ENCODE data around the gene GFAP.

The GFAP gene

DNA sequence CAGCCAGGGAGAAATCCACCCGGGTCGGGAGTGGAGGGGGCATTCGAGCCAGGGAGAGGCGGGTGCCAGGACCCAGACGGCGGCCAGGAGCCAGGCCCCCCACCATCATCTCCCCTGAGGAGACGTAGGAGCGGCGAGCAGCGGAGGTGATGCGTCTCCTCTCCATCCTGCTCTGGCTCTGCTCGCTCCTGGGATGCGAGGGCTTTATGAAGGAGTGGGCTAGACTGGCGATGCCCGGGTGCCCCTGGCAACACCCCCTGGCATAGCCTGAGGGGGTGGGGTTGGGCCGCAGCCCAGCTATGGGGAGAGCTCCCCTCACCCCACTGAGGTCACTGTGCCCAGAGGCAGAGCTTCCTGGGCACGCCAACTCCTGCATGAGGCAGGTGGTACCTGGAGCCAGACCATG, at the start of gene GFAP:
GFAP (minus strand) TSS at position 180 of the 406 bp plus-strand sequence; CDS start at position 166, 14 bp downstream.
- no peak for TF ChIP-seq GATA2 (IDR thresholded peaks at IDR 0.05; ENCODE audit: low read depth, low read length)
- no peak for TF ChIP-seq GATA3 (IDR thresholded peaks at IDR 0.05; ENCODE audit: low read depth, low read length)

DNA sequence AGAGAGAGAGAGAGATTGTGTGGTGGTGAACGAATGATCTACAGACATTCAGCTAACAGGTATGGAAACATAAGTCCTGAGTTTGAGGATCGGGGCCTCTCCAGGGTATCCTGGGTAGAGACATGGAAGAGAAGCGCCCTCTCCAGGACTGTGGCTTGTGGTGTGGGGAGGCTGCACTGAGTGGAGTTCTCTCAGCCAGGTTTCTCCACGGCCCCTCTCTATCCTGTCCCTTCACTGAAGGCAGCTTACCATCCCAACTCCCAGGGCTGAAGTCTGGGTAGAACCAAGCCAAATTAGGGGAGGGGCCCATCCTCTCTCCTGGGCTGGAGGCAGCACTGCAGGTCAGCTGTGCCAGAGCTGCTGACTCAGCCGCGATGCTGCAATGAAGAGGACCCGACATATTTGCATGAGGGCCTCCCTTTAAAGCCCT, 46.6 kb upstream of the GFAP start:
- TF ChIP-seq GATA3 (IDR thresholded peaks at IDR 0.05; ENCODE audit: low read depth, low read length) (no peak), GATA2 (IDR thresholded peaks at IDR 0.05; ENCODE audit: low read depth, low read length) (no peak)

DNA sequence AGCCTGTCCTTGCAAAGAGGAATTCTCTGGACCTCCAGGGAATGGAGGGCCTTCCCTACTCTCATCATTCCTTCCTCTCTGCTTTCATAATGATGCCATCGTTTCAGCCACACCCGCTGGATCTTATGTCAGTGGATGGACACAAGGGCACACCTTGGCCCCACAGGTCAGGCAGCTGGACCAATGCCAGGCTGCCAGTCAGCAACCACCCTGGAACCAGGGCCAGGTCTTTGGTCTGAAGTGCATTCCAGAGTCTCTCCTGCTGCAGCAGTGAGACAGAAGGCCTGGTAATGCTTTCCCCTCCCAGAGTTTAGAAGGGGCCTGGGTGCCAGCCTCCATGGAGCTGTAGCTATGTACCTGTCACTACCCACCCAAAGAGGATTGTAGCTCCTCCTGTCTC, 45.4 kb upstream of the GFAP start:
- no peak for TF ChIP-seq GATA2 (IDR thresholded peaks at IDR 0.05; ENCODE audit: low read depth, low read length)
- no peak for TF ChIP-seq GATA3 (IDR thresholded peaks at IDR 0.05; ENCODE audit: low read depth, low read length)

DNA sequence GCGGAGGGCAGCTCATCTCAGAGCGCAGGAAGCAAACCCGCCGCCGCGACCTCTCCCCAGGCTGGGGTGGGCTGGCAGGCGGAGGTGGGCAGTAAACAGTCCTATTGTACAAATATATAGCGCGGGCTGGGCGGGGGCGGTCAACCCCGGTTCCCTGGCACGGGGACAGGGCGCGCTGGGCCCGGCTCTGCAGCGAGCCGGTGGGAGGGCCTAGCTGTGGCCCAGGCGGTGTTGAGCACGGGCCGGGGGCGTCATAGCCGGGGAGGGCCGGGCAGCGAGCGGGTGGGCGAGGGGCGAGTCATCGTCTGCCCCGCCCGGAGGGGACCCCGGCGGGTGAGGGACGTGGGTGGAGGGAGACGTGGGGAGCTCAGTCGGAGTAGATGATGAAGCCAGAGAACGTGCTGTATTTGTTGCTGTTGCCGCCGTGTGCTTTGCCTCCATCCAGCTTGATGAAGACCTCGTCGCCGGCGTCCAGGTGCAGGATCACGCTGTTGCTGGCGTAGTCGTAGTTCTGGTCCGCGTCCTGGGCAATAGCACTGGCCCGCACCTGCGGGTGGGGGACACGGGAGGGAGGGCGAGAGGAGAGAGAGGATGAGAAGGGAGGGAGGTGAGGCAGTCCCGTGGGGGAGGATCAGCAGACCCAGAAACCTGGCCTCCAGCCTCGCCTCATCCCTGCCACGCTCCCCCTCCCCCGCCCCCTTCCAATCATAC, 44.7 kb upstream of the GFAP start:
- TF ChIP-seq GATA3 (IDR thresholded peaks at IDR 0.05; ENCODE audit: low read depth, low read length) (no peak), GATA2 (IDR thresholded peaks at IDR 0.05; ENCODE audit: low read depth, low read length) (no peak)

DNA sequence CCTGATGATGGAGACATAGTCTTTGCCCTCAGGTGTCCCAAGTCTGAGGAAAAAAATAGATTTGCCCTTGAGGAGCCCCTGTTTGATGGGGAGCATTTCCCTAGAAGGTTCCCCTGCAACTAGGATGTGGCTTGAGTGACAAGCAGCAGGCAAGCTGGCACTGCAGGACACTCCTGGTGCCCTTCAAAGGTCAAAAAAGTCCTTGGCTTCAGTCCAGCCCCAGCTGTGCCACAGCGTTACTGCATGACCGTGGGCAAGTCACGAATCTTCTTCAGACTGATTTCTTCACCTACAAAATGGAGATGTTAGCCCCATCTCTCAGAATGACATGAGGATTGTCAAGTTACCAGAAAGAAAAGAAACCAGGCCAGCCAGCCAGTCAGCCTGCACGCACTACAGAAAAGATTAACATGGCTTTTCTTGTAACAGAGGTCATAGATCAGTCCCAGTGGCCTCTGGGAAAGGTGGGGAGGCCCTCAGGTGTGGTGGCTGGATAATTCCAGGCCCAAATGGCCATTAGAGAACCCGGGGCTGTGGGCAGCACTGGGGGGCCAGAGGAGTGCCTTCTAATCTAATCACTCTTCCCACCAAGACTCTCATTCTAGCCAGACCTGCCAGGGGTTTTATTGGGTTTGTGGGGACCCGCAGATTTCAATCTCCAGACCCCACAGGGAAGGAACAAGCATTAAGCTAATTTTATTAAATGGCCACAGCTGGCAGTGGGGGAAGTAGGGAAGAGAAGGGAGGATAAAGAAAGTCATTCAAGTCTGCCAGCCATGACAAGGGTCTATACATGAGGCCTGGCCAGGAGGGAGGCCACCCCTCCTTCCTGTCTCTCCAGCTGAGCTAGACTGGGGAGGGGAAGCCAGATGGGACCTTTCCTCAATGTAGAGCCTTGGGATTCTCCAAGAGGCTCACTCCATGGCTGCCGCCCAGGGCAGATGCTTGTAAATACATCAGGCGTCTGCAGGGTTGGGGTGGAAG, 42.0 kb upstream of the GFAP start:
- TF ChIP-seq GATA3 (IDR thresholded peaks at IDR 0.05; ENCODE audit: low read depth, low read length), result no peak; the same call in 1 of the 2 replicates
- peak; percentile 94 for TF ChIP-seq GATA2 (IDR thresholded peaks at IDR 0.05; ENCODE audit: low read depth, low read length)

DNA sequence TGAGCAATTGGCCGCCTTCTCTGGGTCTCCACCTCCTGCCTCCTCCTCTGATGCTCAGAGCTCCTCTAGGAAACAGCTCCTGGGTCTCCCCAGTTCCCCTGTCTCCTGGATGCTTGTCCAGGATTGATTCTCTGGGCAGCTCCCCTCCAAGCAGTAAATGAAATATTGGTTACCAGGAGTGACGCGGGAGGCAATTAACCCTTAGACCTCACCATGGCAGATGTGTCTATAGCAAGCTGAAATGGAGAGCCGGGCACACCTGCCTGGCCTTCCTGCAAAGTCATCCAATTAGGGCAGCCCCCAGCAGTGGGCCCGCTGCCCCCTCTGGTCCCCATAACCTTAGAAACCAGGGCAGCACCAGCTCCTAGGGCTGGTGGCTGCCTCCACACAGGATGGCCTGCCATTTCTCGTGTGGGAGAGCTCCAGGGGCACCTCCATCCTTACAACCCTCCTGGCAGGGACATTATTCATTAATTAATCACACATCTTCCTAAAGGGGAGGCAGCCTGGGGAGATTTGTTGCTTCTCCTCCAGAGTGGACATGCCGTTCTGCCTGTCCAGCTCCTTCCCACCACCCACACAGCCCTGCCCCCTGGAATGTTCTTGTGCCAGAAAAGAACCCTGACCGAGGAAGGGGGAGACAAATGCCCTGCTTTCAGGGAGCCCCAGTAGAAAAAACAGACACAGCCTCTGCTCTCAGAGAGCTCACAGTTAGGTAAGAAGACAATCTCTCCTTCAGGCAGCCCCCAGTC, 40.5 kb upstream of the GFAP start:
- TF ChIP-seq GATA3 (IDR thresholded peaks at IDR 0.05; ENCODE audit: low read depth, low read length), result no peak
- TF ChIP-seq GATA2 (IDR thresholded peaks at IDR 0.05; ENCODE audit: low read depth, low read length), result no peak

DNA sequence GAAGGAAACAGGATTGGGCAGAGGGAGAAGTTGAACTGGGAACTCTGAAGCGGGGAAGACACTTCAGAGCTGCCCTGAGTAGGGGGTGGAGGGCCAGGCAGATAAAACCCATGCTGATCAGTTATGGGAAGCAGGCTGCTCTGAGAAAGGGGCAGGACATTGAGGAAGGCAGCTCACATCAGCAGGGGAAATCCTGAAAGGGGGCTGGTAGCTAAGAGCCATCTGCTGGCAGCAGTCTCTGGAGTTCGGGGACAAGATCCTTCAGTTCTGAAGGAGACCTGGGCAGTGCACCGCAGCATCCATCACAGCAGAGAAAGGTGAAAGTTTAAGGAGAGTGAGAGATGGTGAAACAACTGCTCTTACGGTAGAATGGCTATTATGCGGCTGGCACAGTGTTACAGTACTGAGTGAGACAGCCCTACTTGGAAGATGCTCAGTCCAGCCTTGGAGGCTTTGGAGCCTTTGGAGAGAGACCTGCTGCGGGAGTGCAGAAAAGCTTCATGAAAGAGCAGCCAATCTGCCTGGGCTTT, 37.7 kb upstream of the GFAP start:
- no peak for TF ChIP-seq GATA2 (IDR thresholded peaks at IDR 0.05; ENCODE audit: low read depth, low read length)
- no peak for TF ChIP-seq GATA3 (IDR thresholded peaks at IDR 0.05; ENCODE audit: low read depth, low read length)

DNA sequence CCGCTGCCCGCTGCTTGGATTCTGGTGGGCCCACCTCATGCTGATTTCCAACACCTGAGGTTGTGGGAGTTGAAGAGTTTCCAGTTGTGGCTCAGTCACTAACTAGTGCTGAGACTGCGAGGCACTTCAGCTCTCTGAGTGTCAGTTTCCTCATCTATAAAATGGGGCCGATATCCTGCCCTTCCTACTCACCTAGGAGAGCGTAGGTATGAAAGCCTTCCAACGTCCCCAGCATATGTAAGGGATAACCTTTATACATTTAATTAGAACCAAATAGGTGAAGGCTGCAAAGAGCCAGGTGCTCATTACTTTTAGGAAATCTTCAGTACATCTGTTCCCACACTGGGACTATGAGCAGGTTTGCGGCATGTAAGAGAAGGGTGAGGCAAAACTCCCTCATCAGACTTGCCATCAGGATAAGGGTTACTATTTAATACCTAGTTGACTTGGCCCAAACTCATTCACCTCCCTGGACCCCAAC, 33.1 kb upstream of the GFAP start:
- TF ChIP-seq GATA2 (IDR thresholded peaks at IDR 0.05; ENCODE audit: low read depth, low read length) (no peak), GATA3 (IDR thresholded peaks at IDR 0.05; ENCODE audit: low read depth, low read length) (no peak)

DNA sequence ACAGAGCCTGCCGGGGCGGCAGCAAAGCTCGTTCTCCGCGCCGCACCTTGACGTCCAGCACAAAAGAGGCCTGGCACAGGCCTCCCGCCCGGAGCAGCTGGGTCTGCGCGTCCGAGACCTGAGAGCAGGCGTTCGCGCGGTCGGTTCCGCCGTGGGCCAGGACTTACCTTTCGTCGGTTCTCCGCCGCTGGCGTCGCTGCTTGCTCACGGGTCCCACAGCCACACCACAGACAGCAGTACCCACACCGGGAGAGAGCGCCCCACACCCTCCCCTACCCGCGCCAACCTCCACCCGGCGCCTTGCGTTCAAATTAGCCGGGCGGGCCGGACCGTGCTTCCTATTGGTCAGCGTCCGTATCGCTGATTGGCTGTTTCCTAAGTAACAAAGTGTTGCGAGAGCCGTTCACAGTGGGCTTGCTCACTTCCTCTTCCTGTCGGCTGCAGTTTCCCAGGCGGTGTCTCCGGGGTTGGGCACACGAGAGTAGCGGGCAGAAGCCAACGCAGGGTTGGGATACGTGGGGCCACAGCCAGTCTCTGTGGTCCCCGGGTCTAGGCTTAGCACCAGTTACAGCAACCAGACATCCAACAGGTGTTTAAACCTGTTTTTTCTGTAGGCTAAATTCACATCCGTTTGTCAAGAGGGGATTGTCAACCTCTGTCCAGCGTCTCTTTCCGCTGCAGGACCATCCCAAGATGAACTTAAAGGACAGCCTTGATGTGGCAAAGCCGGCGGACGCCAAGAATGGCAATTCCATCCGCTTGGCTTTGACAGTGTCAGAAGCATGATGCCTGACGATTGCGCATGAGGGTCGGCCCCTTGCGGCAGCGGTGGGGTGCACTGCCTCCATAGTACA, 32.4 kb upstream of the GFAP start, which contains the start of gene KIF18B:
KIF18B (minus strand) TSS at position 313 of the 854 bp plus-strand sequence. CDS start 11,429 bp downstream, outside the sequence.
- TF ChIP-seq GATA3 (IDR thresholded peaks at IDR 0.05; ENCODE audit: low read depth, low read length) (no peak), GATA2 (IDR thresholded peaks at IDR 0.05; ENCODE audit: low read depth, low read length) (no peak)

DNA sequence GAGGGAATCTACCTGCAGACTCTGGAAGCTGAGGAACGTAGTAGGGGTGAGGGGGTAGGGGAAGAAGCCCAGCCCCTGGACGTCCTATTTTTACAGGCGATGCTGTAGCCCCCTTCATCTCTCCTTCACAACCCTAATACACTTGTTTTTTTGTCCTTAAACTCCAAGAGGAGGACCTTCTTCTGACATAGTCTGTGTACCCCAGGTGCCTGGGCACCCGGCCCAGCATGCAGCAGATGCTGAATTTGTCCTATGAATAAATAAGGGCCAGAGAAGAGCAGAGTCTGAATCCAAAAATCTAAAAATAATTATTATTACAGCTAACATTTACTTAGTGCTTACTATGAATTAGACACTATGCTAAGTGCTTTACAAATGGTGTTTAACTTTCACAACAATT, 27.2 kb upstream of the GFAP start:
- TF ChIP-seq GATA3 (IDR thresholded peaks at IDR 0.05; ENCODE audit: low read depth, low read length) (no peak), GATA2 (IDR thresholded peaks at IDR 0.05; ENCODE audit: low read depth, low read length) (no peak)

DNA sequence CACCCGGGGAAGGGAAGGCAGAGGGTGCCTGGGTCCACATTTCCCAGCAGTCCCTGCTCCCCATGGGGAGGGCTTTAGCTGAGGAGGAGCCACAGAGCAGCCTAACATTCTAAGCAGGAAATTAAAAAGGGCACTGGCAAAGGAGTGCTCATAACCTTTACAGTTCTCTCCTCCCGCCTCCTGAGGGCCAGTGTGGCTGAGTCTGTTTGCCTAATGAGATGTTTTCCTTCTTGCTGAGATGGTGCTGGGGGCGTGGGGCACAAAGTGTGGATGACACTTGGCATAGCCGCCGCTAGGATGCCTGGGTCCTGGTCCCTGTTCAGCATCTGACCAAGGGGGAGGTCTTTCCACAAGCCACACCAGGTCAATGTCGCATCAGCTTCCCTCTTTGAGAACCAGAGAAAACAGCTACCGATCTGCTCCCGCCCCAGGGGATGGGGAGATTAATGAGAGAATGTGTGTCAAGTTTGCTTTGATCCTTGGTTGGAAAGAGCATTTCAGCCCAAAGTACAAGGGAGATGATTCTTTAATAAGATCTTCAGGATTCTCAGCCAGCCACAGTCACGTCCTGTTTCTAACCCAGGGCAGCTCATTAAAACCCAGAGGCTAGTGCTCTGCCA, 26.5 kb upstream of the GFAP start:
- TF ChIP-seq GATA2 (IDR thresholded peaks at IDR 0.05; ENCODE audit: low read depth, low read length) (no peak), GATA3 (IDR thresholded peaks at IDR 0.05; ENCODE audit: low read depth, low read length) (no peak)

DNA sequence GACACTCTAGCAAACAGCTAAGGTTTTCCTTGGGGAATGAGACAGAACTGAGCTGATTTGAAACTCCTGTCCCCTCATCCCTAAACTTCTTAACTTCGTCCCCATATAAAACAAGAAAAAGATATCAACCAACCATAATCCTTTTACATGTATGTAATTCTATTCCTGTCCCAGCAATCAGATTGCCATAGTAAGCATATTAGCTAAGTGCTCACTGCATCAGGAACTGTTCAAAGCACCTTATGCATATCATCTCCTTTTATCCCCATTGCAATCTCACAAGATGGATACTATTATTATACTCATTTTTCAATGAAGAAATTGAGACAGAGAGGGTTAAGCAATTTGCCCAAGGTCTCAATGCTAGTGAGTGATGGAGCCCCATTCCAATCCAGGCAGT, 25.5 kb upstream of the GFAP start:
- TF ChIP-seq GATA2 (IDR thresholded peaks at IDR 0.05; ENCODE audit: low read depth, low read length), result no peak
- TF ChIP-seq GATA3 (IDR thresholded peaks at IDR 0.05; ENCODE audit: low read depth, low read length), result no peak

All from SH-SY5Y (cell line).